ENCODE results near the gene CCDC33.
A peak's percentile ranks its signal among the peaks of the same experiment; 100 is the strongest.

DNA sequence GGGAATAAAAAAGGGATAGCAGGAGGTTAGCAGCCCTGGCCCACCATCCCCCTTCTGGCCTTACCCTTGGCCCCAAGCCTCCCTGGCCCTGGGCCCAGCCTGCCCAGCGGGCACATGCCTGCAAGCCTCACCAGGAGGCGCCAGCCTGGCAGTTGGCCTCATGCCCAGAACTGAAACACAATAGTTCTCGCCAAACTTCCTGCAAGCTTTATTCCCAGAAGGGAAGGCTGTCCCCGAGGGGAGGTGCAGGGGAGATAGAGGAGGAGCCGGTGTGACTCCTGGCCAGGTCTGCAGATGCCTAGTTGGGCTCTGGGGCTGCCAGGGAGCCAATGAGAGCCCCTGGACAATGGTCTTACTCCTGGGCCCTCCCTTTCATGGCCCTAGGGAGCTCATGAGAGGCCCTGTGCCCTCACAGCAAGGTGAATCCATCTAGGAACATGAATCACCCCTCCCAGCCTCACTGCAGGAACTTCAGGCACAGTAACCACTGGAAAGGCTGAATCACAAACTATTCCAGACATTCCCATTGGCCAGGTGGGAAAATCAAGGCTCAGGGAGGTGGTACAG lies 4.0 kb downstream of the CCDC33 start:
- TF ChIP-seq, protein P1, sequence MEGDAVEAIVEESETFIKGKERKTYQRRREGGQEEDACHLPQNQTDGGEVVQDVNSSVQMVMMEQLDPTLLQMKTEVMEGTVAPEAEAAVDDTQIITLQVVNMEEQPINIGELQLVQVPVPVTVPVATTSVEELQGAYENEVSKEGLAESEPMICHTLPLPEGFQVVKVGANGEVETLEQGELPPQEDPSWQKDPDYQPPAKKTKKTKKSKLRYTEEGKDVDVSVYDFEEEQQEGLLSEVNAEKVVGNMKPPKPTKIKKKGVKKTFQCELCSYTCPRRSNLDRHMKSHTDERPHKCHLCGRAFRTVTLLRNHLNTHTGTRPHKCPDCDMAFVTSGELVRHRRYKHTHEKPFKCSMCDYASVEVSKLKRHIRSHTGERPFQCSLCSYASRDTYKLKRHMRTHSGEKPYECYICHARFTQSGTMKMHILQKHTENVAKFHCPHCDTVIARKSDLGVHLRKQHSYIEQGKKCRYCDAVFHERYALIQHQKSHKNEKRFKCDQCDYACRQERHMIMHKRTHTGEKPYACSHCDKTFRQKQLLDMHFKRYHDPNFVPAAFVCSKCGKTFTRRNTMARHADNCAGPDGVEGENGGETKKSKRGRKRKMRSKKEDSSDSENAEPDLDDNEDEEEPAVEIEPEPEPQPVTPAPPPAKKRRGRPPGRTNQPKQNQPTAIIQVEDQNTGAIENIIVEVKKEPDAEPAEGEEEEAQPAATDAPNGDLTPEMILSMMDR (IDR thresholded peaks at IDR 0.05; ENCODE audit: borderline replicate concordance, extremely low read depth, low read length, poor library complexity, severe bottlenecking): peak; percentile 27
- no peak for TF ChIP-seq EZH2 (IDR thresholded peaks at IDR 0.05; ENCODE audit: borderline replicate concordance, low read depth, low read length, severe bottlenecking)

All from DND-41 (cell line).